Neural cell (in vitro differentiated cells): ENCODE data around the gene SOBP. TPM values are rescaled to one million over a fixed set of nuclear protein-coding genes. Genes with fewer than 3 reads are reported as not detected.

Experiments
- H2AFZ ChIP-seq: fragments of 200-600, 300-800 bp; sonication (generic), shearing (Covaris generic); 2 replicates; pipeline ENCODE4 v1.6.0; 2014; ENCODE audit warnings: low read depth, mild to moderate bottlenecking, antibody characterized with exemption, low read length, moderate library complexity
- H3F3A ChIP-seq: fragments of 200-600 bp; shearing (Covaris generic); 2 replicates; pipeline ENCODE4 v1.6.1; 2016; ENCODE audit warnings: mild to moderate bottlenecking, moderate library complexity, mixed read lengths, antibody characterized with exemption, low read length; ENCODE audit not compliant: insufficient read depth, poor library complexity, severe bottlenecking
- H3K27ac ChIP-seq: fragments of 200-600, 300-800 bp; sonication (generic), shearing (Covaris generic); 2 replicates; pipeline ENCODE4 v1.5.1; 2014; ENCODE audit warnings: mild to moderate bottlenecking, low read length, moderate library complexity
- H3K27me3 ChIP-seq: fragments of 300-800, 200-600 bp; sonication (generic), shearing (Covaris generic); 2 replicates; pipeline ENCODE4 v1.6.0; 2014; ENCODE audit warnings: mild to moderate bottlenecking, low read depth, low read length, moderate library complexity; ENCODE audit not compliant: insufficient read depth
- H3K36me3 ChIP-seq: fragments of 300-800, 200-600 bp; sonication (generic), shearing (Covaris generic); 2 replicates; pipeline ENCODE4 v1.5.1; 2014; ENCODE audit warnings: mild to moderate bottlenecking, antibody characterized with exemption, low read length, moderate library complexity; ENCODE audit not compliant: insufficient read depth
- H3K4me2 ChIP-seq: fragments of 300-800, 200-600 bp; sonication (generic), shearing (Covaris generic); 2 replicates; pipeline ENCODE4 v1.6.0; 2014; ENCODE audit warnings: mild to moderate bottlenecking, low read length
- H3K4me3 ChIP-seq: fragments of 300-800, 200-600 bp; sonication (generic), shearing (Covaris generic); 2 replicates; pipeline ENCODE4 v1.5.1; 2014; ENCODE audit warnings: mild to moderate bottlenecking, low read length, moderate library complexity
- H3K79me2 ChIP-seq: fragments of 200-600 bp; shearing (Covaris generic); replicated peaks from 2 replicates; pipeline ENCODE4 v1.6.0; 2014; ENCODE audit warnings: mild to moderate bottlenecking, low read length, moderate library complexity; ENCODE audit not compliant: insufficient read depth
- H3K9ac ChIP-seq: fragments of 300-800, 200-600 bp; sonication (generic), shearing (Covaris generic); 2 replicates; pipeline ENCODE4 v1.6.1; 2016; ENCODE audit warnings: mild to moderate bottlenecking, low read length, mixed read lengths
- H3K9me2 ChIP-seq: fragments of 200-600 bp; shearing (Covaris generic); 2 replicates; pipeline ENCODE4 v1.6.1; 2016; ENCODE audit warnings: mild to moderate bottlenecking, low read length, mixed read lengths; ENCODE audit not compliant: insufficient read depth
- H3K9me3 ChIP-seq: fragments of 200-600, 300-800 bp; sonication (generic), shearing (Covaris generic); 2 replicates; pipeline ENCODE4 v1.6.1; 2016; ENCODE audit warnings: mild to moderate bottlenecking, mixed run types, low read length, moderate library complexity, mixed read lengths
- H4K20me1 ChIP-seq: fragments of 200-600 bp; shearing (Covaris generic); 2 replicates; pipeline ENCODE4 v1.6.1; 2016; ENCODE audit warnings: mild to moderate bottlenecking, mixed run types; ENCODE audit not compliant: insufficient read depth
- EP300 ChIP-seq: fragments of 450-650 bp; conservative IDR thresholded peaks from 2 replicates; pipeline ENCODE4 v1.6.1; 2014; ENCODE audit warnings: antibody characterized with exemption, mild to moderate bottlenecking, moderate library complexity; ENCODE audit not compliant: poor library complexity, severe bottlenecking
- EZH2 ChIP-seq: fragments of 200-600, 300-800 bp; shearing (Covaris generic), sonication (generic); IDR thresholded peaks from 2 replicates; pipeline ENCODE4 v1.6.1; 2014; ENCODE audit warnings: antibody characterized with exemption, low read length, borderline replicate concordance, mild to moderate bottlenecking; ENCODE audit not compliant: insufficient read depth, poor library complexity, severe bottlenecking
- MXI1 ChIP-seq: fragments of 450-650 bp; conservative IDR thresholded peaks from 2 replicates; pipeline ENCODE4 v1.6.1; 2014; ENCODE audit warnings: antibody characterized with exemption, mild to moderate bottlenecking; ENCODE audit not compliant: poor library complexity, severe bottlenecking
- POLR2AphosphoS5 ChIP-seq: IDR thresholded peaks from 2 replicates; pipeline ENCODE4 v1.6.1; 2012
- RAD21 ChIP-seq: fragments of 450-650 bp; conservative IDR thresholded peaks from 2 replicates; pipeline ENCODE4 v1.6.1; 2014; ENCODE audit warnings: antibody characterized with exemption, mild to moderate bottlenecking, moderate library complexity
- SMC3 ChIP-seq: fragments of 450-650 bp; conservative IDR thresholded peaks from 2 replicates; pipeline ENCODE4 v1.6.1; 2014; ENCODE audit warnings: antibody characterized with exemption, mild to moderate bottlenecking, moderate library complexity; ENCODE audit not compliant: poor library complexity
- TAF1 ChIP-seq: IDR thresholded peaks from 2 replicates; pipeline ENCODE4 v1.6.1; 2012; ENCODE audit warnings: low read depth
- polyA plus RNA-seq: library from polyadenylated mRNA; depleted of rRNA; stranded (reverse); fragments of >200 nt; gene quantifications from 2 replicates; pipeline ENCODE4 v1.2.3, GENCODE V29; 2014
- TF ChIP-seq, protein P1 (sequence below): IDR thresholded peaks from 2 replicates; pipeline ENCODE4 v1.6.1; 2012; ENCODE audit warnings: borderline replicate concordance
- TF ChIP-seq, protein P2 (sequence below): fragments of 450-650 bp; IDR thresholded peaks from 2 replicates; pipeline ENCODE4 v1.5.1; 2014; ENCODE audit warnings: antibody characterized with exemption, mild to moderate bottlenecking, moderate library complexity; ENCODE audit not compliant: poor library complexity, severe bottlenecking

Gene SOBP
- polyA plus RNA-seq, 1 donor from 2014 or later, result 16.4 TPM

DNA sequence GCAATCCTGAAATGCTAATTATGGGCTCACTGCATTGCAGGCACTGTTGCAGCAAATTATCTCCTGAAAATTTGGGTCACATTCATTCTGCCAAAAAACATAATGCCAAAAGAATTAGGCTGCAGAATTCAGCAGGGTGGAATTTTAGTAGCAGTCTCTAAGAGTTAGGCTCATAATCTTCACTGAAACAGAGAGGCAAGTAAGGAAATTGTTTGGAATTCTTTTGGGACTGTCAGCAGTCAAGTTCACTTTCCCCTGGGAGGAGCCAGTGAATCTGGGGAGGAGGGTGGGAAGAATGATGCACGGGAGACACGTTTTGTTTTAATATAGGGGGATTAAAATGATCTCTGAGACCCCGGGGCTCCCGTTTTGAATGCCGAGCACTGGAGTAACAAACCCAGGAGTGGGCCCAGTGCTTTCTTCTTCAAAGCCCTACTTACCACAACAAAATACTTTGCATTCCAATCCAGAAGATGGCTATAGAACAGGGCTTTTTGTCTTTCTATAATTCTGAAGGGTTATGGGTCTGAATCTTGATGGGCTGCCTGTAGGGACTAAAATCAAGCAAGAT lies 44.7 kb downstream of the SOBP start:
- Histone ChIP-seq H3K27me3 (no peaks in the 10 kb centered on the region), H3K9me2 (no peaks in the 10 kb centered on the region), H2AFZ (no peak overlapping the region), H4K20me1 (no peaks in the 10 kb centered on the region), H3K79me2 (peaks cover 10% of the 10 kb centered on the region), H3K27ac (peak overlapping the region; percentile 32), H3K4me3 (no peak overlapping the region), H3K9ac (no peak overlapping the region), H3F3A (peaks cover 3% of the 10 kb centered on the region), H3K36me3 (no peaks in the 10 kb centered on the region), H3K9me3 (no peaks in the 10 kb centered on the region), H3K4me2 (no peak overlapping the region)
- no peak for TF ChIP-seq EZH2
- TF ChIP-seq EP300, result no peak
- TF ChIP-seq, protein P1, sequence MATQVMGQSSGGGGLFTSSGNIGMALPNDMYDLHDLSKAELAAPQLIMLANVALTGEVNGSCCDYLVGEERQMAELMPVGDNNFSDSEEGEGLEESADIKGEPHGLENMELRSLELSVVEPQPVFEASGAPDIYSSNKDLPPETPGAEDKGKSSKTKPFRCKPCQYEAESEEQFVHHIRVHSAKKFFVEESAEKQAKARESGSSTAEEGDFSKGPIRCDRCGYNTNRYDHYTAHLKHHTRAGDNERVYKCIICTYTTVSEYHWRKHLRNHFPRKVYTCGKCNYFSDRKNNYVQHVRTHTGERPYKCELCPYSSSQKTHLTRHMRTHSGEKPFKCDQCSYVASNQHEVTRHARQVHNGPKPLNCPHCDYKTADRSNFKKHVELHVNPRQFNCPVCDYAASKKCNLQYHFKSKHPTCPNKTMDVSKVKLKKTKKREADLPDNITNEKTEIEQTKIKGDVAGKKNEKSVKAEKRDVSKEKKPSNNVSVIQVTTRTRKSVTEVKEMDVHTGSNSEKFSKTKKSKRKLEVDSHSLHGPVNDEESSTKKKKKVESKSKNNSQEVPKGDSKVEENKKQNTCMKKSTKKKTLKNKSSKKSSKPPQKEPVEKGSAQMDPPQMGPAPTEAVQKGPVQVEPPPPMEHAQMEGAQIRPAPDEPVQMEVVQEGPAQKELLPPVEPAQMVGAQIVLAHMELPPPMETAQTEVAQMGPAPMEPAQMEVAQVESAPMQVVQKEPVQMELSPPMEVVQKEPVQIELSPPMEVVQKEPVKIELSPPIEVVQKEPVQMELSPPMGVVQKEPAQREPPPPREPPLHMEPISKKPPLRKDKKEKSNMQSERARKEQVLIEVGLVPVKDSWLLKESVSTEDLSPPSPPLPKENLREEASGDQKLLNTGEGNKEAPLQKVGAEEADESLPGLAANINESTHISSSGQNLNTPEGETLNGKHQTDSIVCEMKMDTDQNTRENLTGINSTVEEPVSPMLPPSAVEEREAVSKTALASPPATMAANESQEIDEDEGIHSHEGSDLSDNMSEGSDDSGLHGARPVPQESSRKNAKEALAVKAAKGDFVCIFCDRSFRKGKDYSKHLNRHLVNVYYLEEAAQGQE, result no peak
- TF ChIP-seq SMC3, result no peak
- TF ChIP-seq MXI1, result no peak
- no peak for TF ChIP-seq TAF1
- no peak for TF ChIP-seq POLR2AphosphoS5
- TF ChIP-seq, protein P2, sequence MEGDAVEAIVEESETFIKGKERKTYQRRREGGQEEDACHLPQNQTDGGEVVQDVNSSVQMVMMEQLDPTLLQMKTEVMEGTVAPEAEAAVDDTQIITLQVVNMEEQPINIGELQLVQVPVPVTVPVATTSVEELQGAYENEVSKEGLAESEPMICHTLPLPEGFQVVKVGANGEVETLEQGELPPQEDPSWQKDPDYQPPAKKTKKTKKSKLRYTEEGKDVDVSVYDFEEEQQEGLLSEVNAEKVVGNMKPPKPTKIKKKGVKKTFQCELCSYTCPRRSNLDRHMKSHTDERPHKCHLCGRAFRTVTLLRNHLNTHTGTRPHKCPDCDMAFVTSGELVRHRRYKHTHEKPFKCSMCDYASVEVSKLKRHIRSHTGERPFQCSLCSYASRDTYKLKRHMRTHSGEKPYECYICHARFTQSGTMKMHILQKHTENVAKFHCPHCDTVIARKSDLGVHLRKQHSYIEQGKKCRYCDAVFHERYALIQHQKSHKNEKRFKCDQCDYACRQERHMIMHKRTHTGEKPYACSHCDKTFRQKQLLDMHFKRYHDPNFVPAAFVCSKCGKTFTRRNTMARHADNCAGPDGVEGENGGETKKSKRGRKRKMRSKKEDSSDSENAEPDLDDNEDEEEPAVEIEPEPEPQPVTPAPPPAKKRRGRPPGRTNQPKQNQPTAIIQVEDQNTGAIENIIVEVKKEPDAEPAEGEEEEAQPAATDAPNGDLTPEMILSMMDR, result no peak
- TF ChIP-seq RAD21, result no peak

DNA sequence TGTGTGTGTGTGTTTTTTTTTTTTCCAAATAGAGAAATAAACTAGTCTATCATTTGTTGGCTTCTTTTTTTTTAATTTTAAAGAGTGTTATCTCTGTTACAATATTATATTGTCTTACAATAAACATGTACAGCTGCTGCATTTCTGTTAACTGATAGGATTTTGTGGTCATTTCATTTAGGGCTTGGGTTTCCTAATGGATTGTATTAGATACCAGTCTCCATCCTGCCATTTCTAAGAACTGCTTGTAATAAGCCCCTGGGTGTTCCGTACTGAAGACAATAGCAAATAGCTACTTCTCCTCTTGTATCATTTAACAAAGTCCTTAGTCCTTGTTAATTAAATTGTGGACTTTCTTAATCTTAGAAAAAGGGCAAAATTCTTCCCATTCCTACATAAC lies 45.7 kb downstream of the SOBP start:
- H3K36me3 ChIP-seq, result no peaks in the 10 kb centered on the region
- no peak overlapping the region for H3K9ac ChIP-seq
- H3K9me3 ChIP-seq, result no peaks in the 10 kb centered on the region
- no peak overlapping the region for H2AFZ ChIP-seq
- H3F3A ChIP-seq, result peaks cover 3% of the 10 kb centered on the region
- no peak overlapping the region for H3K27ac ChIP-seq
- no peak overlapping the region for H3K4me3 ChIP-seq
- no peak overlapping the region for H3K4me2 ChIP-seq
- no peaks in the 10 kb centered on the region for H3K9me2 ChIP-seq
- no peaks in the 10 kb centered on the region for H3K27me3 ChIP-seq
- TF ChIP-seq, protein P2, result no peak
- TF ChIP-seq SMC3, result no peak
- TF ChIP-seq EZH2, result no peak
- no peak for TF ChIP-seq EP300
- TF ChIP-seq RAD21, result no peak
- TF ChIP-seq POLR2AphosphoS5, result no peak
- TF ChIP-seq, protein P1, result no peak
- TF ChIP-seq TAF1, result no peak
- no peak for TF ChIP-seq MXI1
- H4K20me1 ChIP-seq, result no peaks in the 10 kb centered on the region
- peaks cover 9% of the 10 kb centered on the region for H3K79me2 ChIP-seq
